Measurements from ENCODE around the gene CNTNAP2. TPM values are rescaled to one million over a fixed set of nuclear protein-coding genes. Genes with fewer than 3 reads are reported as not detected.

CNTNAP2 gene
- total RNA-seq, 1 donor from 2014 or later: 4.2 TPM

DNA sequence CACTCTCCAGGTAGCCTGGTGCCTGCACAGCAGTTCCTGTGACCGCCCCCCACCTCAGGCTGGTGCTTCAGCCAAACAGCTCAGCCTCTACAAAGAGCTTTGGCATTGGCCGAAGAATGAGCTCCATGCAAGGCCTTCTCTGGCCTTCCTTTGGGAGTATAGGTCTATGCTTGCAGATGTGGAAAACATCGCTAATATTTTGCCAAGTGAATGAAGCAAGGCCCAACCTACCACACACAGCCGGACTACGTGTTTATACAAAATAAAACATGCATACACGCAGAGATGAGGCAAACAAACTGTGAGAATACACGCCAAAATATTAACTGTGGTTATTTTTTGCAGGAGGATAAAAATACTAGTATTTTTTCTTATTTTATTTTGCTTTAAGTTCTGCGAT, 2057.8 kb downstream of the CNTNAP2 start:
- no peak overlapping the region for H3K27ac Mint-ChIP-seq
- H3K4me1 Mint-ChIP-seq: peaks cover 8% of the 10 kb centered on the region
- TF ChIP-seq CTCF (IDR thresholded peaks at IDR 0.05; ENCODE audit: unreplicated experiment): no peak
- H3K4me3 Mint-ChIP-seq: no peak overlapping the region
- no peak for DNase-seq (ENCODE audit: low spot score in 2 of 2, unreplicated experiment in 2 of 2)
- no peaks in the 10 kb centered on the region for H3K36me3 Mint-ChIP-seq
- no peaks in the 10 kb centered on the region for H3K9me3 Mint-ChIP-seq
- peaks cover 41% of the 10 kb centered on the region for H3K27me3 Mint-ChIP-seq (ENCODE audit: low read depth)

- H3K9me3 Mint-ChIP-seq: no peaks in the 10 kb centered on the region
Measured at GRCh38 chr7:148175512-148175911, 2058.9 kb downstream of the CNTNAP2 start.

DNA sequence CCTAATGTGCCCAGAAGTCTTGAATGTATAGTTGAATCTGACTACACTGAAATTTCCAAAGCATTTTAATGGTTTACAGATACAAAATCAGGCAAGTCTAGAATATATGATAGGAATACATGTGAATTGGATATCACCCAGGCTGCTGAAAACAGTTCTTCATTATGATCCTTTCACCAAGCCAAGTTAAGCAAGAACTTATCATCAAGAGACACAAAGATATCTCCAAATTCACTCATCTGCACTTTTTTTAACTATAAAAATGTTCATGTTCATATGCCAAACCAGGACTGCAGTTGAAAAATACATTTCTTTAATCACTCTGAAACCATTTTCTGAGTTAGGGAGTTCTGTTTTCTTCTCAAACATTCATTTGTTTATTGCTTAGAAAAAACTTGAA, 2061.4 kb downstream of the CNTNAP2 start:
- TF ChIP-seq CTCF (IDR thresholded peaks at IDR 0.05; ENCODE audit: unreplicated experiment): no peak
- H3K36me3 Mint-ChIP-seq: no peaks in the 10 kb centered on the region
- peaks cover 40% of the 10 kb centered on the region for H3K27me3 Mint-ChIP-seq (ENCODE audit: low read depth)
- peaks cover 14% of the 10 kb centered on the region for H3K4me1 Mint-ChIP-seq
- H3K9me3 Mint-ChIP-seq: no peaks in the 10 kb centered on the region
- no peak for DNase-seq (ENCODE audit: low spot score in 2 of 2, unreplicated experiment in 2 of 2)
- H3K27ac Mint-ChIP-seq: no peak overlapping the region
- no peak overlapping the region for H3K4me3 Mint-ChIP-seq

More at GRCh38 chr7:148175512-148175911, 2058.9 kb downstream of the CNTNAP2 start:
- H3K27me3 Mint-ChIP-seq (ENCODE audit: low read depth): peaks cover 41% of the 10 kb centered on the region
- no peaks in the 10 kb centered on the region for H3K36me3 Mint-ChIP-seq
- no peak for TF ChIP-seq CTCF (IDR thresholded peaks at IDR 0.05; ENCODE audit: unreplicated experiment)
- no peak for DNase-seq (ENCODE audit: low spot score in 2 of 2, unreplicated experiment in 2 of 2)
- H3K4me1 Mint-ChIP-seq: peaks cover 8% of the 10 kb centered on the region
- no peak overlapping the region for H3K27ac Mint-ChIP-seq
- no peak overlapping the region for H3K4me3 Mint-ChIP-seq

DNA sequence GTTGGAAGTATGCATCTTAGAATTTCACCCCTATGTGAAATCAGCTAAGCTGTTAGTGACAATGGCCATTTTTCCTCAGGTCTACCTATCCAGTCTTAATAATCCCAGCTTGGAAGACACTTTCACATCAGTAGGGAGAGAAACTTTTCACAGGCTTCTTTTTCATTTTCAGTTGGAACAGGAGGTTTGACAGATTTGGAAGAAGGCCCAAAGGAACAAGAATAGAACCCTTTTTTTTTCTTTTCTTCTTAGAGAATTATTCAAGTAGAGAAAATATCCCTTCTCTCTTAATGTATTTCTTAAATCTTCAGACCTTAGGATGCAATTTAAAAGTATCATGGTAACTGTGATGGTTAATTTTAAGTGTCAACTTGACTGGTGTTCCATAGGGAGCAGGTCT, 2063.5 kb downstream of the CNTNAP2 start:
- Mint-ChIP-seq H3K27me3 (ENCODE audit: low read depth) (peaks cover 42% of the 10 kb centered on the region), H3K4me1 (peaks cover 13% of the 10 kb centered on the region), H3K4me3 (no peak overlapping the region), H3K36me3 (no peaks in the 10 kb centered on the region), H3K27ac (no peak overlapping the region), H3K9me3 (no peaks in the 10 kb centered on the region)
- DNase-seq (ENCODE audit: low spot score in 2 of 2, unreplicated experiment in 2 of 2): no peak
- no peak for TF ChIP-seq CTCF (IDR thresholded peaks at IDR 0.05; ENCODE audit: unreplicated experiment)

GRCh38 chr7:148182264-148182663, 2065.7 kb downstream of the CNTNAP2 start:
- H3K27ac Mint-ChIP-seq: peak overlapping the region; percentile 30
- H3K36me3 Mint-ChIP-seq: no peaks in the 10 kb centered on the region
- DNase-seq (ENCODE audit: low spot score in 2 of 2, unreplicated experiment in 2 of 2): no peak
- H3K9me3 Mint-ChIP-seq: no peaks in the 10 kb centered on the region
- peaks cover 15% of the 10 kb centered on the region for H3K4me1 Mint-ChIP-seq
- no peak for TF ChIP-seq CTCF (IDR thresholded peaks at IDR 0.05; ENCODE audit: unreplicated experiment)
- peaks cover 23% of the 10 kb centered on the region for H3K27me3 Mint-ChIP-seq (ENCODE audit: low read depth)
- no peak overlapping the region for H3K4me3 Mint-ChIP-seq

DNA sequence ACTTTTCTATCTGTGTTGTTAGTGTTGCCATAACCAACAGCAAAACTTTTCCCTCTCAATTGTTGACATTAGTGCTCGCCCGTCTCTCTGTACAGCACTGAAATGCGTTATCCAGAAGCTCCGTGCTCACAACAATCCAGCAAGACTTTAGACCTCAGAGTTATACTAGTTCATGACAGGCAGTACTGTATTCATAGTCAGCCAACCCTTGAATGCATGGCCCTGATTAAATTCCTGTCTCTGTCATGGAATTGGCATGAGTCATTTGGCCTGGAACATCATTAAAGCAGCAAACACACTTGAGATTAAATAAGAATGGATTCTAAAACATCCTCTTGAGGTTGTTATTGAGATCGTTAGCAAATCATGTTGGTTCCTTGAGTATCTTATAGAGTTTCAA, 2068.4 kb downstream of the CNTNAP2 start:
- H3K27me3 Mint-ChIP-seq (ENCODE audit: low read depth): peaks cover 8% of the 10 kb centered on the region
- DNase-seq (ENCODE audit: low spot score in 2 of 2, unreplicated experiment in 2 of 2): no peak

More for the DNA sequence above, 2068.4 kb downstream of the CNTNAP2 start:
- no peaks in the 10 kb centered on the region for H3K9me3 Mint-ChIP-seq
- H3K4me3 Mint-ChIP-seq: no peak overlapping the region
- H3K27ac Mint-ChIP-seq: no peak overlapping the region
- H3K36me3 Mint-ChIP-seq: no peaks in the 10 kb centered on the region
- no peak for TF ChIP-seq CTCF (IDR thresholded peaks at IDR 0.05; ENCODE audit: unreplicated experiment)
- peaks cover 15% of the 10 kb centered on the region for H3K4me1 Mint-ChIP-seq
